Mesothelial cell of epicardium (in vitro differentiated cells): ENCODE data around the gene ECE1. TPM values are rescaled to one million over a fixed set of nuclear protein-coding genes. Genes with fewer than 3 reads are reported as not detected.
A peak's percentile ranks its signal among the peaks of the same experiment; 100 is the strongest.

Experiments used
- DNase-seq, 2 experiments: peaks; one replicate each; pipeline ENCODE4 v3.0.0; 2021; ENCODE audit warnings: low spot score in 2 of 2; ENCODE audit not compliant: unreplicated experiment in 2 of 2
- H3K27ac Mint-ChIP-seq: 2 replicates; pipeline ENCODE4 v1.8.0; 2021; ENCODE audit warnings: mixed read lengths
- H3K27me3 Mint-ChIP-seq: 2 replicates; pipeline ENCODE4 v1.8.0; 2021; ENCODE audit warnings: low read depth, mixed read lengths
- H3K36me3 Mint-ChIP-seq: 2 replicates; pipeline ENCODE4 v1.8.0; 2021; ENCODE audit warnings: mixed read lengths
- H3K4me1 Mint-ChIP-seq: 2 replicates; pipeline ENCODE4 v1.8.0; 2021; ENCODE audit warnings: mixed read lengths
- H3K4me3 Mint-ChIP-seq: 2 replicates; pipeline ENCODE4 v1.8.0; 2021; ENCODE audit warnings: mild to moderate bottlenecking, moderate library complexity, mixed read lengths
- H3K9me3 Mint-ChIP-seq: 2 replicates; pipeline ENCODE4 v1.8.0; 2021; ENCODE audit warnings: mixed read lengths
- CTCF ChIP-seq: fragments of 200-600 bp; sonication (generic); IDR thresholded peaks from one replicate; pipeline ENCODE4 v1.5.0; 2021; ENCODE audit warnings: antibody characterized with exemption; ENCODE audit not compliant: unreplicated experiment
- total RNA-seq: library from RNA; stranded (reverse); gene quantifications from 3 replicates; pipeline ENCODE4 v1.2.1, GENCODE V29; 2021

The ECE1 gene
- total RNA-seq, 1 donor from 2014 or later = 41.1 TPM

- H3K27ac Mint-ChIP-seq = peak overlapping the region; percentile 39
Observed at GRCh38 chr1:21302747-21303715, 12.8 kb upstream of the ECE1 start.

DNA sequence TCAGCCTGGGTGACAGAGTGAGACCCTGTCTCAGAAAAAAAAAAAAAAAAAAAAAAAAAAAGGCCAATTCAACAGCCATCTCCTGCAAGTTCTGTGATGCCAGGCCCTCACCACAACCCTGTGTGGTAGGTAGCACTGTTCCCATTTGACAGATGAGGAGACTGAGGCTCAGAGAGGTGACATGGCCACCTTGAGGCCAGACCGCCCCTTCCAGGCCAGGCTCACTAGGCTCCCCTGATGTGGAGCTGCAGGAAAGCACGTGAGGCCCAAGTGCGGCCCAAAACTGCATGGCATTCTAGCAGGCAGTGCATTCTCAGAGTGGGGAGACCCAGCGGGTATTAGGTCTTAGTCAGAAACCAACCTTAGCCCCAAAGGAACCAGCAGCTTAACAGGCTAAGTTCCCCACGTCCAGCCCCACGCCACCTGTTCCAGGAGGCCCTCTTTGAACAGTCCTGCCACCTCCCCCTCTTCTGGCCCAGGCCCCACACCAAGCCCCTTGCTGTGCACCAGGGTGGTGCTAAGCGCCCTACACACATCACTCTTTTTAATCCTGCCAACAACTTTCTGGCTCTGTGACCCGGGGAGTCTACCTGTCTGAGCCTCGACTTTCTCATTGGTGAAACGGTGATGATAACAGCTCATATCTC, 11.7 kb upstream of the ECE1 start:
- no peak for TF ChIP-seq CTCF
- peaks cover 25% of the 10 kb centered on the region for H3K4me1 Mint-ChIP-seq
- DNase-seq = no peak
- H3K27ac Mint-ChIP-seq = peak overlapping the region; percentile 16
- no peaks in the 10 kb centered on the region for H3K36me3 Mint-ChIP-seq
- H3K9me3 Mint-ChIP-seq = no peaks in the 10 kb centered on the region
- H3K4me3 Mint-ChIP-seq = no peak overlapping the region
- H3K27me3 Mint-ChIP-seq = no peaks in the 10 kb centered on the region

More at GRCh38 chr1:21302747-21303715, 12.8 kb upstream of the ECE1 start:
- no peak overlapping the region for H3K4me3 Mint-ChIP-seq
- TF ChIP-seq CTCF = no peak
- no peaks in the 10 kb centered on the region for H3K27me3 Mint-ChIP-seq
- H3K9me3 Mint-ChIP-seq = no peaks in the 10 kb centered on the region
- no peaks in the 10 kb centered on the region for H3K36me3 Mint-ChIP-seq
- peaks cover 34% of the 10 kb centered on the region for H3K4me1 Mint-ChIP-seq
- DNase-seq = no peak

DNA sequence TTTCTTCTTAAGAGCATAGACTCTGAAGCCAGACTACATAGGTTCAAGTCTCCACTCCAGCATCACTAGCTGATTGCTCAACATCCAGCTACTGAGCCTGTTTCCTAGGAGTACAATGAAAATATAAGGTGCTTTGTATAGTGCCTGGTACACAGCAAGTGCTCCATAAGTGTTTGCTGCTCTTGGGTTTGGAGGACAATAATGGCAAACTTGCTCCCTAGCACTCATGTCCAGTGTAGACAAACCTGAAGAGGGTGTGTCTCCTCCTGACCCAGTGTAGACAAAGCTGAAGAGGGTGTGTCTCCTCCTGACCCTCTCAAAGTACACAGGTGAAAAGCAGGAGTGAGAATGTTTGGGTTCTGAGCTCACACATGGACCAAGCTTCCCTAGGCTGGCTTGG, 10.5 kb upstream of the ECE1 start:
- Mint-ChIP-seq H3K9me3 (no peaks in the 10 kb centered on the region), H3K4me1 (peaks cover 25% of the 10 kb centered on the region), H3K4me3 (no peak overlapping the region), H3K27ac (no peak overlapping the region), H3K27me3 (no peaks in the 10 kb centered on the region), H3K36me3 (no peaks in the 10 kb centered on the region)
- no peak for TF ChIP-seq CTCF
- no peak for DNase-seq

GRCh38 chr1:21299780-21300395, 9.6 kb upstream of the ECE1 start:
- no peak for DNase-seq
- Mint-ChIP-seq H3K9me3 (no peaks in the 10 kb centered on the region), H3K27me3 (no peaks in the 10 kb centered on the region), H3K4me3 (no peak overlapping the region), H3K36me3 (no peaks in the 10 kb centered on the region), H3K4me1 (peaks cover 20% of the 10 kb centered on the region), H3K27ac (no peak overlapping the region)
- TF ChIP-seq CTCF = no peak

DNA sequence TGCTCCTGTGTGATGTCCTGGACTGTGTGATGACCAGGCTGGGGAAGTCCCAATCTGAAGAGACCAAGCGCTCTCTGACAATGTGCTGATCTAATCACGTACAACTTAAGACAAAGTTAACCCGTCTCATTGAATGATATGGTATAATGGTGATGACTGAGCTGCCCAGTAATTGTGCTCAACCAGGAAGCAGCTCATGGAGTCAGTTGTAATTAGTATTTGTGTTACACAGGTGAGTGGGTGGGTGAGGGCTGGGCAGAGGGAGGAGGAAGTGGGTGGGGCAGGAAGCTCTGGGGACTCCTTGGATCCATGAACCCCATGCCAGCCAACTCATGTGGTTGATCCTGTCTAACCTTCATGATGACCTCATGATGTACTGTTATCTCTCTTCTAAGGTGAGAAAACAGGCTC, 8.7 kb upstream of the ECE1 start:
- DNase-seq = no peak
- H3K27ac Mint-ChIP-seq = no peak overlapping the region
- H3K4me1 Mint-ChIP-seq = peaks cover 12% of the 10 kb centered on the region
- no peak overlapping the region for H3K4me3 Mint-ChIP-seq
- no peaks in the 10 kb centered on the region for H3K9me3 Mint-ChIP-seq
- no peaks in the 10 kb centered on the region for H3K27me3 Mint-ChIP-seq
- H3K36me3 Mint-ChIP-seq = no peaks in the 10 kb centered on the region
- TF ChIP-seq CTCF = no peak
